IgD-negative memory B cell (primary cell): Measurements from ENCODE around the gene ZNF282. TPM values are rescaled to one million over a fixed set of nuclear protein-coding genes. Genes with fewer than 3 reads are reported as not detected.

Experiments
- H3K27ac Mint-ChIP-seq, 3 donors: one replicate each; pipeline ENCODE4 v1.8.0; 2020 to 2022; ENCODE audit warnings: mild to moderate bottlenecking in 3 of 3, mixed read lengths in 3 of 3, moderate library complexity in 1 of 3
- H3K27me3 Mint-ChIP-seq: one replicate; pipeline ENCODE4 v1.8.0; 2021; ENCODE audit warnings: mixed read lengths
- H3K36me3 Mint-ChIP-seq: one replicate; pipeline ENCODE4 v1.8.0; 2020; ENCODE audit warnings: mild to moderate bottlenecking, mixed read lengths
- H3K4me1 Mint-ChIP-seq, 3 donors: one replicate each; pipeline ENCODE4 v1.8.0; 2020 to 2022; ENCODE audit warnings: mixed read lengths in 3 of 3, mild to moderate bottlenecking in 1 of 3
- H3K4me3 Mint-ChIP-seq, 4 donors: one replicate each; pipeline ENCODE4 v1.8.0; 2020 to 2022; ENCODE audit warnings: mild to moderate bottlenecking in 4 of 4, mixed read lengths in 4 of 4, moderate library complexity in 3 of 4
- H3K9me3 Mint-ChIP-seq, 3 donors: one replicate each; pipeline ENCODE4 v1.8.0; 2020 to 2021; ENCODE audit warnings: mixed read lengths in 3 of 3, mild to moderate bottlenecking in 1 of 3
- polyA plus RNA-seq: library from polyadenylated mRNA; unstranded; fragments of 300-500 nt; fragmentation: Illumina TruSeq; gene quantifications from one replicate; pipeline ENCODE4 v1.2.3, GENCODE V29; 2021

The ZNF282 gene
- polyA plus RNA-seq, 1 donor from 2014 or later = 1.9 TPM

- H3K27ac Mint-ChIP-seq = no peak overlapping the region
- no peak overlapping the region for H3K4me3 Mint-ChIP-seq
- peaks cover 5 to 7% (median 6%) of the 10 kb centered on the region in 3 donors for H3K4me1 Mint-ChIP-seq
- peaks cover 9% of the 10 kb centered on the region for H3K36me3 Mint-ChIP-seq
- no peaks in the 10 kb centered on the region for H3K27me3 Mint-ChIP-seq
- H3K9me3 Mint-ChIP-seq = no peaks in the 10 kb centered on the region
Measured at GRCh38 chr7:149205690-149206381, 10.5 kb downstream of the ZNF282 start.

- H3K36me3 Mint-ChIP-seq = peaks cover 6% of the 10 kb centered on the region
- H3K9me3 Mint-ChIP-seq = no peaks in the 10 kb centered on the region
- H3K27me3 Mint-ChIP-seq = no peaks in the 10 kb centered on the region
- no peak overlapping the region for H3K27ac Mint-ChIP-seq
- H3K4me3 Mint-ChIP-seq = no peak overlapping the region
- peaks cover 2 to 6% (median 5%) of the 10 kb centered on the region in 3 donors for H3K4me1 Mint-ChIP-seq
Measured at GRCh38 chr7:149207324-149208035, 12.1 kb downstream of the ZNF282 start.

DNA sequence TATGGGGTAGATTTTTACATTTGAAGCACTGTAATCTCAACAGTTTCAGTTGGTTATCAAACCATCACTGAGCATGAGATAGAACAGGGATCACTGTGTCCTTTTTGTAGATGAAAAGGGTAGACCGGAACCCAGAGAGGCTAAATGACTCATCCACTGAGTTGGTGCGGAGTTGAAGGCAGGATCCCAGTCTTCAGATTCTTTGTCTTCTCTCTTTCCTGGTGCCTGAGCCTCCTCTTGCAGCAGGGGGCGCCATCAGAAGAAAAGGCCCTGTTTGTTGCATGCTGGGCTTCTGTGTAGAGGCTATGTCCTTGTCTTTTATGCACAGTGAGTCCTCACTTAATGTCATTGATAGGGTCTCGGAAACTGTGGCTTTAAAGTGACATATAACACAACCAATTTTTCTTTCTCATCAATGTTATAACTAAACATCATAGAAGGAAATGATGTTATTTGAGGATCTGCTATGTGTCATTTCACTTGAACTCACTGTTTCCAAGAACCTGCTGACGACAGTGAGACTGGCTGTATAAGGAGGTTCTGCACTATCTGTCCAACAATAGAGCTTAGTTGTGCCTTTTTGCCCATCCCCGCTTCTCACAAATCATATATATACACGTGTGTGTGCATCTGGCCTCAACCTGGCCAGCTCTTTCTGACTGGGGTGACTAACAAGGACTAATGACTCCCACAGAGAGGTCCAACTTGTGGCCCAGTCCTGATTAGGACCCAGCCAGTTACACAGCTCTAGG is 14.3 kb downstream of the ZNF282 start:
- no peaks in the 10 kb centered on the region for H3K4me1 Mint-ChIP-seq
- H3K4me3 Mint-ChIP-seq = no peak overlapping the region
- H3K9me3 Mint-ChIP-seq = no peaks in the 10 kb centered on the region

DNA sequence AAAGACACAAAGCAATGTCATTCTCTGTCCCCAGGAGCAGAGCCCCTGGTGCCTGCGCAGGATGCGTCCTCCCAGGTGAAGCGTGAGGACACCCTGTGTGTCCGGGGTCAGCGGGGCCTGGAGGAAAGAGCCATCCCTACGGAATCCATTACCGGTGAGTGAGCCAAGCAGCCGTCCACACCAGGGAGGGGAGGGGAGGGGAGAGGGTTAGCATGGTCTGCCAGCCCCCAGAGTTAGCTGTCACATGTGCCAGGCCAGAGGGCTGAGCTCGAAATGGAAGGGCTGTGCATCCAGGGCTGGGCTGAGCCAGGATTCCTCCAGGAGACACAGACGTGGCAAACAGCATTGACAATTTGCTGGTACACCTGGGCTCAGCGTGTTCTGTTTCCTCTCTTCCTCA is 15.2 kb downstream of the ZNF282 start:
- no peaks in the 10 kb centered on the region for H3K27me3 Mint-ChIP-seq
- no peak overlapping the region for H3K4me3 Mint-ChIP-seq
- H3K36me3 Mint-ChIP-seq = peaks cover 7% of the 10 kb centered on the region
- no peaks in the 10 kb centered on the region for H3K4me1 Mint-ChIP-seq
- no peaks in the 10 kb centered on the region for H3K9me3 Mint-ChIP-seq
- no peak overlapping the region for H3K27ac Mint-ChIP-seq

More for the DNA sequence above, 14.3 kb downstream of the ZNF282 start:
- Mint-ChIP-seq H3K27ac (no peak overlapping the region), H3K36me3 (peaks cover 7% of the 10 kb centered on the region), H3K27me3 (no peaks in the 10 kb centered on the region)

DNA sequence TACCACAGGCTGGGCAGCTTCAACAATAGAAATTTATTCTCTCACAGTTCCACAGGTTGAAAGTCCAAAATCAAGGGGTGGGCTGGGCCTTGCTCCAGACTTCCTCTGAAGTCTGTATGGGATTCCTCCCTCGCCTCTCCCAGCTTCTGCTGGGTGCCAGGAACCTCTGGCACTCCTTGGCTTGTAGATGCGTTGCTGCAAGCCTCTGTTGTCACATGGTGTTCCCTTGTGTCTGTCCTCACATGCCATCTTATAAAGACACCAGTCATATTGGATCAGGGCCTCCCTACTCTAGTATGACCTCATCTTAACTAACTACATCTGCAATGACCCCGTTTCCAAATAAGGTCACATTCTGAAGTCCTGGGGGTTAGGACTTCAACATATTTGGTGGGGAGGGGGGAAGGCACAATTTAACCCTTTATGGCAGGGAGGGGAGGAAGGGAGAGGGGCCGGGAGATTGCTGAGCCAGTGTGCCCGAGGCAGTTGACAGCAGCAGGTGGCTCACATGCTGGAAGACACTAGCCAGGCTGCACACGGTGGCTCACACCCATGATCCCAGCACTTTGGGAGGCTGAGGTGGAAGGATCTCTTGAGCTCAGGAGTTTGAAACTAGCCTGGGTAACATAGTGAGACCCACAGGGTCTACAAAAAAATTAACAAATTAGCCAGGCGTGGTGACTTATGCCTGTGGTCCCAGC is 18.8 kb downstream of the ZNF282 start:
- no peak overlapping the region for H3K27ac Mint-ChIP-seq
- no peak overlapping the region for H3K4me3 Mint-ChIP-seq
- H3K27me3 Mint-ChIP-seq = no peaks in the 10 kb centered on the region

GRCh38 chr7:149216402-149216801 is 21.1 kb downstream of the ZNF282 start:
- no peaks in the 10 kb centered on the region for H3K27me3 Mint-ChIP-seq
- no peaks in the 10 kb centered on the region for H3K9me3 Mint-ChIP-seq
- H3K27ac Mint-ChIP-seq = no peak overlapping the region
- H3K36me3 Mint-ChIP-seq = peaks cover 12% of the 10 kb centered on the region
- H3K4me1 Mint-ChIP-seq = no peaks in the 10 kb centered on the region
- H3K4me3 Mint-ChIP-seq = no peak overlapping the region

More for the DNA sequence above, 18.8 kb downstream of the ZNF282 start:
- H3K36me3 Mint-ChIP-seq = peaks cover 11% of the 10 kb centered on the region
- H3K9me3 Mint-ChIP-seq = no peaks in the 10 kb centered on the region
- no peaks in the 10 kb centered on the region for H3K4me1 Mint-ChIP-seq

DNA sequence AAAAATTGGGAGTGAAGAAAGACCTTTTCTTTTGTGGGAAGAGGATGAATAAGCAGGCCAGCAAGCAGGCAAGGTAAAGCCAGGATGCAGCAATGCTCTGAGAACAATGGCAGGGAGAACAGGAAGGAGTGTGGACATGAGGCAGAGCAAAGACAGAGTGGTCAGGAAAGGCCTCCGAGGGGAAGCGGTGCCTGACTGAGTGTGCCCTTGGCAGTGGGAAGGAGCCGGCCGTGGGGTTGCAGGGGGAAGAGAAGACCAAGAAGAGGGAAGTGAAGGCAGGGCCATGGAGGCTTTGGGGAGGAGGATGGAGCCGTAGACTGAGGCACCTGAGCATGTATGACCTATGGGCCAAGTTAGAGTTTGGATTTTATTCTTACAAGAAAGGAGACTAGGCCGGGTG is 22.2 kb downstream of the ZNF282 start:
- H3K36me3 Mint-ChIP-seq = peaks cover 15% of the 10 kb centered on the region

DNA sequence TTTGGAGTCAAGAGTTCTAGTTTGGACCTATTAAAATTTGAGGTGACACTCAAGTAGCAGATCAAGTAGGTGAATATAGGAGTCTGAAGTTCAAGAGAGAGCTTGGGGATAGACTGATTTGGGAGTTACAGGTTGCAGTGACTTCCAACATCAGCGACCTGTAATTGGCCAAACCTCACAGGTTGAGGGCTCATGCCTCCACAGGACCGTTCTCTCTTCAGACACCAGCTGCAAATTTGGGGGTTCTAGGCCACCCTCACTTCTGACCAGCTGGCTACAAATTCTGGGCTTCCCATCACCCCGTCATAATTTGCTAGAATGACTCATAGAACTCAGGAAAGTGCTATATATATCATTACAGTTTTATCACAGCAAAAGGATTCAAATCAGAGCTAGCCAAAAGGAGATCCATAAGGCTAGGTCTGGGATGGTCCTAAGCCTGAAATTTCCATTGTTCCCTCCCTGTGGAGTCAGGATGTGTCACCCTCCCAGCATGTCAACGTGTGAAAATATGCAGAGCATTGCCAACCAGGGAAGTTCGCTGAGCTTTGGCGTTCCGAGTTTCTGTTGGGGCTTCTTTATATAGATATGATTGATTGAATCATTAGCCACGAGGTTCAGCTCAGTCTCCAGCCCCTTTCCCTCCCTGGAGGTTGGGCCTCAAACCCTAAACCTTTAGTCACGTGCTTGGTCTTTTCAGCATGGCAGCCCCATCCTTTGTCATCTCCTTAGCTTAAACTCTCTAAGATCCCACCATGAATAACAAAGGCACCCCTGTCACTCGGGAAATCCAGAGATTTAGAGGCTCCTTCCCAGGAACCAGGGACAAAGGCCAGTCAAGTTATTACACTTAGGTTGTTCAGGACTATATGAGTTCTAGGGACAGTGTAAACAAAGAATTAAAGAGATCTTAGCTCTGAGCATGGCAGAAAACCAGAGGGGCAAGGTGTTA is 23.4 kb downstream of the ZNF282 start:
- Mint-ChIP-seq H3K4me3 (no peak overlapping the region), H3K27me3 (no peaks in the 10 kb centered on the region), H3K36me3 (peaks cover 15% of the 10 kb centered on the region), H3K9me3 (no peaks in the 10 kb centered on the region), H3K27ac (no peak overlapping the region), H3K4me1 (no peaks in the 10 kb centered on the region)

More for the DNA sequence above, 22.2 kb downstream of the ZNF282 start:
- no peaks in the 10 kb centered on the region for H3K4me1 Mint-ChIP-seq
- H3K4me3 Mint-ChIP-seq = no peak overlapping the region
- H3K9me3 Mint-ChIP-seq = no peaks in the 10 kb centered on the region
- H3K27ac Mint-ChIP-seq = no peak overlapping the region
- H3K27me3 Mint-ChIP-seq = no peaks in the 10 kb centered on the region

DNA sequence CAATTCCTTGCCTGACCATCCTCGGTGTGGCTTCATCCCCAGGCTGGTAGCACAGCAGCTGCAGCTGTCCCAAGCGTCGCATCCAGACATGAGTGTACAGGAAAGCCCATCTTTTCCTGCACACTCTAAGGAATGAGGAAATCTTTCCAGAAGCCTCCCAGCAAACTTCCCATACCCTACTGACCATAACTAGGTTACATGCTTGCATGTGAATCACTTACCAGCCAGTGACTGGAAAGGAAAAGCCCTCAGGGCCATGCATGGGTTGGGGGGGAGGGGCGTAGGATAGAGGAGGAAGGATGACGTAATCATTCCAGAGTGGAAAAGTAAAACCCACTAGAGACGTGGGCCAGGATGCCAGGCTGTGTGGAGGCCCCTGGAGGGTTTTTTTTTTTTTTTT is 25.2 kb downstream of the ZNF282 start:
- no peak overlapping the region for H3K4me3 Mint-ChIP-seq
- peaks cover 16% of the 10 kb centered on the region for H3K36me3 Mint-ChIP-seq
- no peak overlapping the region for H3K27ac Mint-ChIP-seq
- no peaks in the 10 kb centered on the region for H3K4me1 Mint-ChIP-seq
- H3K9me3 Mint-ChIP-seq = no peaks in the 10 kb centered on the region
- H3K27me3 Mint-ChIP-seq = no peaks in the 10 kb centered on the region

- H3K4me1 Mint-ChIP-seq = no peaks in the 10 kb centered on the region
- no peaks in the 10 kb centered on the region for H3K9me3 Mint-ChIP-seq
- H3K4me3 Mint-ChIP-seq = no peak overlapping the region
- H3K36me3 Mint-ChIP-seq = peaks cover 15% of the 10 kb centered on the region
- no peak overlapping the region for H3K27ac Mint-ChIP-seq
- no peaks in the 10 kb centered on the region for H3K27me3 Mint-ChIP-seq
Measured at GRCh38 chr7:149223176-149223575, 27.8 kb downstream of the ZNF282 start.

DNA sequence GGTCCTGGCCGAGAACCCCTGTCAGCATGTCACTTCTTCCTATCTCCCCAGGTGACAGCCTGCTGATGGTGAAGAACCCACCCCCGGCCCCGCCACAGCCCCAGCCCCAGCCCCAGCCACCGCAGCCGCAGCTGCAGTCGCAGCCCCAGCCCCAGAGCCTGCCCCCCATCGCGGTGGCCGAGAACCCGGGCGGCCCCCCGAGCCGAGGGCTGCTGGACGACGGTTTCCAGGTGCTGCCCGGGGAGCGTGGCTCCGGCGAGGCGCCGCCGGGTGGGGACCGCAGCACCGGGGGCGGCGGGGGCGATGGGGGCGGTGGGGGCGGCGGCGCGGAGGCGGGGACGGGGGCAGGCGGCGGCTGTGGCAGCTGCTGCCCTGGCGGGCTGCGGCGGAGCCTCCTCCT is 28.4 kb downstream of the ZNF282 start:
- Mint-ChIP-seq H3K27me3 (no peaks in the 10 kb centered on the region), H3K36me3 (peaks cover 12% of the 10 kb centered on the region), H3K27ac (no peak overlapping the region), H3K4me3 (no peak overlapping the region), H3K4me1 (no peaks in the 10 kb centered on the region), H3K9me3 (no peaks in the 10 kb centered on the region)

GRCh38 chr7:149224352-149224751 is 29.0 kb downstream of the ZNF282 start:
- H3K36me3 Mint-ChIP-seq = peaks cover 10% of the 10 kb centered on the region
- no peak overlapping the region for H3K4me3 Mint-ChIP-seq
- H3K27ac Mint-ChIP-seq = no peak overlapping the region
- H3K9me3 Mint-ChIP-seq = peaks cover 0 to 1% (median 0%) of the 10 kb centered on the region in 3 donors
- peaks cover 0 to 3% (median 0%) of the 10 kb centered on the region in 3 donors for H3K4me1 Mint-ChIP-seq
- no peaks in the 10 kb centered on the region for H3K27me3 Mint-ChIP-seq

DNA sequence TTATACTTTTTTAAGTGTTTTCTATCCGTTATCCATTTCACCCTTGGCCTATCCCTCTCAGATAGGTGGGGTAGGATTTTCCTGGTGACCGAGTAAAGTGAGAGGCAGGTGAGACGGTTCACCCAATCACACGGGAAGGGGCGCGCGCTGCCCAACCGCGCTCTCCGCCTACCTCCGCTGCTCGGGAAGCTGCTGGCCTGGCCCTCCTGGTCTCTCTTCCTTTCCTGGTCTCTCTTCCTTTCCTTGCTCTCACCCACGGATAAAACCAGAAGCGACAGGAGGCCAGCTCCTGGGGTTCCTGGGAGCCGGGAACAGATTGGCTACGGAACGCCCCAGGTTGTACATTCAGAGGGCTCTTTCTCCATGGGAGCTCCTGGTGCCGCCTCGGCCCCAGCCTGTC is 29.8 kb downstream of the ZNF282 start:
- no peak overlapping the region for H3K27ac Mint-ChIP-seq
- no peak overlapping the region for H3K4me3 Mint-ChIP-seq

DNA sequence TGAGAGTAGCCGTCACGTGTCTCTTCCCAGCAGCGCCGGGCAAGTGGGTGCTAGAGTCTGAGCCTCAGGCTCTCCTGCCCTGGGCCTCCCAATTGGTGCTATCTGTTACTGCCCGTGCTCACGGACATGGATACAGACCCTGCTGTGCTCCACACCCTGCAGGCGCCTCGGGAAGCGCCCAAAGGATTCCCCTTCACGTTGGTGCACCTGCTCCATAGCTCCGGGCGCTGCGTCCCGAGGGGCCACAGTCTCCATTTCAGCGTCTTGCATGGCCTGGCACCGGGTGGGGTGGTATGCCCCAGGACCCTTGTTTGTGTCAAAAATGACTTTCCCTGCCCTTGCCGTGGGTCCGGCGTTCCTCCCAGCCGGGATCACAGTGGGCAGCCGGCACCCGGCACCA is 30.3 kb downstream of the ZNF282 start:
- Mint-ChIP-seq H3K4me3 (no peak overlapping the region), H3K4me1 (peaks cover 0 to 3% (median 0%) of the 10 kb centered on the region in 3 donors), H3K36me3 (peaks cover 10% of the 10 kb centered on the region), H3K27me3 (no peaks in the 10 kb centered on the region), H3K9me3 (peaks cover 0 to 1% (median 0%) of the 10 kb centered on the region in 3 donors), H3K27ac (peak overlapping the region in 1 of 3 donors; percentile 78)

More for the DNA sequence above, 29.8 kb downstream of the ZNF282 start:
- Mint-ChIP-seq H3K36me3 (peaks cover 10% of the 10 kb centered on the region), H3K27me3 (no peaks in the 10 kb centered on the region), H3K9me3 (peaks cover 0 to 1% (median 0%) of the 10 kb centered on the region in 3 donors), H3K4me1 (peaks cover 0 to 3% (median 0%) of the 10 kb centered on the region in 3 donors)
